ENCODE measurements around the gene ARRDC3. TPM values are rescaled to one million over a fixed set of nuclear protein-coding genes. Genes with fewer than 3 reads are reported as not detected.

ARRDC3 gene
- total RNA-seq, 3 donors from 2014 or later: 75.5 to 261 (median 100) TPM

DNA sequence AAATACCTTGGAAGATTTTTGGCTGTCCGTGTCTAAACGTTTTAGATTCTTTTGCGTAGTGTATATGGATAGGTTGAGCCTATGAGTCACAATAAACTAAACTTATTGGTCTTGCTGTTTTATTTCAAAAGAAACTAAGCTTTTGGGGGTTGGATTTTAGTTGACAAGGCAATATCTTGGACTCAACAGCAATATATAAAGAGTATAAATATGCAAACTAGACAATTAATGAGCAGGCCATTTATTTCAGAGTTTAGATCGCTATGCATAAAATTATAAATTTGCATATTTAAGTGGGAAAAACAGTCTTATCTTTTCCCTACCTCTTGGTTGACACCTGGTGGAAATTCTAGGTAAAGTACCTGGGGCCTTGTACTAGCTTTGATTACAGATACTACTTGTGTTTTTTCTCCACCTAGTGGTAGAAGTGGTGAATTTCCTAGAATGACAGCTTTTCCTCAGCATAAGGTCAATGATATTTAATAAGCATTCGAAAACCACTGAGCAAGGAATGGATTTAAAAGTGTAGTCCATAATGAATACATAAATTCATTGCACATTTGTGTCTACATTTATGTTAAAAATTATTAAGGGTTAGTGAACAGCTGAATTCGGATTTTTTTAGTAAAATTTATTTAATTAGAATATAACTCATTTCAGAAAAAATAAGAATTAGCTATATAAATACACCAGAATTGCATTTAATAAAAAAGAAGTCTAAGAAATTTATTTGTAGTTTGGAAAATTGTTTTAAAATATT is 1.7 kb upstream of the ARRDC3 start:
- H3K4me3 ChIP-seq: peak overlapping the region in 2 of 3 donors; percentile 73 to 82
- H3K9me3 ChIP-seq: no peaks in the 10 kb centered on the region
- intact Hi-C loops (cut with DNase I; ENCODE audit: low total_unique reads): loop anchor here (10.0 kb wide), 1 partner anchor 280 kb away; no protein-coding TSS in a partner anchor
- H3K36me3 ChIP-seq: no peaks in the 10 kb centered on the region
- H3K4me1 ChIP-seq: no peaks in the 10 kb centered on the region
- TF ChIP-seq CTCF (IDR thresholded peaks at IDR 0.05) (peak; percentile 100), POLR2A (IDR thresholded peaks at IDR 0.05) (no peak), POLR2AphosphoS5 (IDR thresholded peaks at IDR 0.05) (no peak)
- peak overlapping the region; percentile 99 to 100 for H3K27ac ChIP-seq
- DNase-seq (ENCODE audit: low spot score in 2 of 2): peak in 1 of 2 donors; percentile 38
- H3K27me3 ChIP-seq: no peaks in the 10 kb centered on the region

DNA sequence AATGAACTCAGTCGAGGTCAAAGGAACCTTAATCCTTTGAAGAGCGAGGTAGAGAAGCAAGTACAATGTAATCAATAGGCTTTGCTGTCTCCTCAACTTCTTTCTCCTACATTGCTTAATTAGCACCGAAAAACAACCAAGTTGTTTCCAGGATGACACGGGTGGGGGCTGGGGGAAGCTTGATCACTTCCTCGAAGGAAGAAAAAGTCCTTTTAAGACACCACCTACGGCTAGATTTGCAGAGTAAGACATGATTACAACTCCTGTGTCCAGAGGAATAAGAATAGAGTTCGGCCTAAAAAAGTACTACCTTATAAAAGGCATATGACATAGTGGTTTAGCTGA is 811 bp upstream of the ARRDC3 start:
- DNase-seq (ENCODE audit: low spot score in 2 of 2): no peak
- peak overlapping the region; percentile 99 to 100 for H3K27ac ChIP-seq
- no peaks in the 10 kb centered on the region for H3K27me3 ChIP-seq
- no peaks in the 10 kb centered on the region for H3K4me1 ChIP-seq
- H3K36me3 ChIP-seq: no peaks in the 10 kb centered on the region
- no peak for TF ChIP-seq POLR2A (IDR thresholded peaks at IDR 0.05)
- no peak for TF ChIP-seq POLR2AphosphoS5 (IDR thresholded peaks at IDR 0.05)
- no peak for TF ChIP-seq CTCF (IDR thresholded peaks at IDR 0.05)
- intact Hi-C loops (cut with DNase I; ENCODE audit: low total_unique reads): loop anchor here (10.0 kb wide), 1 partner anchor 279 kb away; no protein-coding TSS in a partner anchor
- peak overlapping the region; percentile 64 to 82 (median 73) for H3K4me3 ChIP-seq
- H3K9me3 ChIP-seq: no peaks in the 10 kb centered on the region

- DNase-seq (ENCODE audit: low spot score in 2 of 2): no peak
- peak overlapping the region; percentile 99 to 100 for H3K27ac ChIP-seq
These were observed 539 bp downstream of the ARRDC3 start for GRCh38 chr5:91382530-91383026.

DNA sequence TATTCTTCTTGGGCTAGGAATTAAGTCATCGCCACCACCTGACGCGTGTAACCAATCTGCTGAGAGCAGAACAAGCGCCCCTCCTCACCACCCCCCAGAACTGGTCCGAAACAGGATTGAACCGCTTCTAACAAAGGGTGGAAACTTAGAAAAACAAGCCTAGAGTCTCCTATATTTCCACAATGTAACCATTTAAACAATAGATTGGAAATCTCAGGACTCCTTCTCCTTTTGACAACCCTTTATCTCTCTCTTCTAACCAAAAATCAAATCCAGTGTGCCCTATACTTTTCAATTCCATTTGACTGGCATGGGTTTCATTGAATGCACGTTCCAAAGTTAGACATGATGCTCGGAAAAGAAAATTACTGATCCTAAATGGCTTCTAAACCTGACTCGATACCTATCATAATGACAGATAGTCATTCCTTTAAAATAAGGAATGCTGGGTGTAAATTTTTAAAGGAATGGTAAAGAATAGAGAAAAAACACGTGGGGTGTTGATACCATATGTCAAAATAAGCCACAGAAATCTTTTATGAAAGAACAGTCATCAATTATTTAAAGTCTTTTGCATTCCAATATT is 1.2 kb downstream of the ARRDC3 start:
- Histone ChIP-seq H3K9me3 (no peaks in the 10 kb centered on the region), H3K27ac (peak overlapping the region; percentile 99 to 100), H3K4me1 (peaks cover 0 to 7% of the 10 kb centered on the region in 2 donors), H3K4me3 (peak overlapping the region; percentile 64 to 82 (median 73)), H3K36me3 (no peaks in the 10 kb centered on the region), H3K27me3 (no peaks in the 10 kb centered on the region)
- intact Hi-C loops (cut with DNase I; ENCODE audit: low total_unique reads): loop anchor here (10.0 kb wide), 1 partner anchor 277 kb away; no protein-coding TSS in a partner anchor
- TF ChIP-seq POLR2A (IDR thresholded peaks at IDR 0.05): peak; percentile 19
- TF ChIP-seq POLR2AphosphoS5 (IDR thresholded peaks at IDR 0.05): peak in 1 of 3 donors; percentile 66
- TF ChIP-seq CTCF (IDR thresholded peaks at IDR 0.05): no peak
- peak; percentile 76 to 81 for DNase-seq (ENCODE audit: low spot score in 2 of 2)

More at GRCh38 chr5:91382530-91383026, 539 bp downstream of the ARRDC3 start:
- no peaks in the 10 kb centered on the region for H3K27me3 ChIP-seq
- no peaks in the 10 kb centered on the region for H3K36me3 ChIP-seq
- no peaks in the 10 kb centered on the region for H3K9me3 ChIP-seq
- TF ChIP-seq POLR2AphosphoS5 (IDR thresholded peaks at IDR 0.05) (peak in 1 of 3 donors; percentile 39), CTCF (IDR thresholded peaks at IDR 0.05) (no peak), POLR2A (IDR thresholded peaks at IDR 0.05) (no peak)
- H3K4me1 ChIP-seq: peaks cover 0 to 7% of the 10 kb centered on the region in 2 donors
- intact Hi-C loops (cut with DNase I; ENCODE audit: low total_unique reads): loop anchor here (10.0 kb wide), 1 partner anchor 278 kb away; no protein-coding TSS in a partner anchor
- H3K4me3 ChIP-seq: peak overlapping the region; percentile 64 to 82 (median 73)

Measured in breast epithelium (tissue), 4 donors.